GM23338 (cell line): Measurements from ENCODE around the gene NEO1. TPM values are rescaled to one million over a fixed set of nuclear protein-coding genes. Genes with fewer than 3 reads are reported as not detected.

ENCODE experiments used
- ATAC-seq: fragments of 200-7000 bp; cut with Tn5 transposase; 3 replicates; pipeline ENCODE4 v1.9.1; 2020
- DNase-seq: peaks from one replicate; pipeline ENCODE4 v3.0.0-alpha.2; 2015; ENCODE audit warnings: low spot score
- H2AFZ ChIP-seq: fragments of 200-600 bp; sonication (generic); 2 replicates; pipeline ENCODE4 v1.8.0; 2016; ENCODE audit warnings: antibody characterized with exemption, mild to moderate bottlenecking, moderate library complexity
- H3F3A ChIP-seq: fragments of 200-600 bp; sonication (generic); replicated peaks from 2 replicates; pipeline ENCODE4 v1.8.0; 2017; ENCODE audit warnings: antibody characterized with exemption, mixed run types, low read depth
- H3K27ac ChIP-seq: fragments of 200-600 bp; sonication (generic); 2 replicates; pipeline ENCODE4 v1.6.1; 2016; ENCODE audit warnings: low read depth
- H3K27me3 ChIP-seq: fragments of 200-600 bp; sonication (generic); 2 replicates; pipeline ENCODE4 v1.8.0; 2016; ENCODE audit warnings: mild to moderate bottlenecking, mixed run types, moderate library complexity; ENCODE audit not compliant: insufficient read depth
- H3K36me3 ChIP-seq: fragments of 200-600 bp; sonication (generic); 2 replicates; pipeline ENCODE4 v1.8.0; 2016; ENCODE audit warnings: mild to moderate bottlenecking; ENCODE audit not compliant: insufficient read depth
- H3K4me1 ChIP-seq: fragments of 200-600 bp; sonication (generic); 2 replicates; pipeline ENCODE4 v1.8.0; 2016; ENCODE audit warnings: mild to moderate bottlenecking, moderate library complexity; ENCODE audit not compliant: insufficient read depth
- H3K4me2 ChIP-seq: fragments of 200-600 bp; sonication (generic); 2 replicates; pipeline ENCODE4 v1.7.1; 2017; ENCODE audit warnings: mixed run types
- H3K4me3 ChIP-seq: fragments of 200-600 bp; sonication (generic); 2 replicates; pipeline ENCODE4 v1.6.1; 2016; ENCODE audit warnings: mixed run types
- H3K79me2 ChIP-seq: fragments of 200-600 bp; sonication (generic); replicated peaks from 2 replicates; pipeline ENCODE4 v1.8.0; 2017; ENCODE audit warnings: mild to moderate bottlenecking; ENCODE audit not compliant: insufficient read depth
- H3K9me2 ChIP-seq: fragments of 200-600 bp; sonication (generic); 2 replicates; pipeline ENCODE4 v1.8.0; 2017; ENCODE audit not compliant: insufficient read depth
- H4K20me1 ChIP-seq: fragments of 200-600 bp; sonication (generic); replicated peaks from 2 replicates; pipeline ENCODE4 v1.8.0; 2017; ENCODE audit warnings: mild to moderate bottlenecking; ENCODE audit not compliant: insufficient read depth
- H3K27ac Mint-ChIP-seq: 2 replicates; pipeline ENCODE4 v1.8.0; 2020; ENCODE audit warnings: inconsistent platforms, mild to moderate bottlenecking, moderate library complexity, mixed read lengths
- H3K27me3 Mint-ChIP-seq: 3 replicates; pipeline ENCODE4 v1.8.0; 2022; ENCODE audit warnings: low read depth, mild to moderate bottlenecking, moderate library complexity, mixed read lengths, inconsistent platforms; ENCODE audit not compliant: insufficient read depth, poor library complexity
- H3K36me3 Mint-ChIP-seq: 3 replicates; pipeline ENCODE4 v1.8.0; 2021; ENCODE audit warnings: low read depth, mild to moderate bottlenecking, inconsistent platforms, moderate library complexity, mixed read lengths
- H3K4me1 Mint-ChIP-seq: 3 replicates; pipeline ENCODE4 v1.8.0; 2020; ENCODE audit warnings: mild to moderate bottlenecking, inconsistent platforms, mixed read lengths
- H3K4me3 Mint-ChIP-seq: 3 replicates; pipeline ENCODE4 v1.8.0; 2021; ENCODE audit warnings: moderate library complexity, mild to moderate bottlenecking, inconsistent platforms, mixed read lengths
- H3K9me3 Mint-ChIP-seq: 3 replicates; pipeline ENCODE4 v1.8.0; 2020; ENCODE audit warnings: moderate library complexity, mild to moderate bottlenecking, inconsistent platforms, mixed read lengths
- CREB1 ChIP-seq: fragments of 250-450 bp; sonication (Bioruptor Pico); IDR thresholded peaks from 2 replicates; pipeline ENCODE4 v1.5.0; 2020; ENCODE audit warnings: low read depth, mild to moderate bottlenecking, moderate library complexity
- EZH2 ChIP-seq: fragments of 200-600 bp; sonication (generic); IDR thresholded peaks from one replicate; pipeline ENCODE4 v1.8.0; 2017; ENCODE audit warnings: antibody characterized with exemption, mild to moderate bottlenecking, low read depth; ENCODE audit not compliant: unreplicated experiment
- EZH2phosphoT487 ChIP-seq: fragments of 200-600 bp; sonication (generic); IDR thresholded peaks from one replicate; pipeline ENCODE4 v1.8.1; 2018; ENCODE audit warnings: antibody characterized with exemption; ENCODE audit not compliant: unreplicated experiment
- JUNB ChIP-seq: IDR thresholded peaks from one replicate; pipeline ENCODE4 v1.6.1; 2016; ENCODE audit warnings: antibody characterized with exemption; ENCODE audit not compliant: unreplicated experiment
- NANOG ChIP-seq: IDR thresholded peaks from 2 replicates; pipeline ENCODE4 v1.6.1; 2016; ENCODE audit warnings: antibody characterized with exemption, borderline replicate concordance
- POLR2AphosphoS5 ChIP-seq: IDR thresholded peaks from 2 replicates; pipeline ENCODE4 v1.6.1; 2016; ENCODE audit warnings: antibody characterized with exemption, low read depth
- REST ChIP-seq: IDR thresholded peaks from one replicate; pipeline ENCODE4 v1.6.1; 2018; ENCODE audit warnings: antibody characterized with exemption; ENCODE audit not compliant: unreplicated experiment
- STAT1 ChIP-seq: IDR thresholded peaks from one replicate; pipeline ENCODE4 v1.6.1; 2016; ENCODE audit warnings: antibody characterized with exemption; ENCODE audit not compliant: unreplicated experiment
- ZNF114 ChIP-seq: fragments of 250-450 bp; sonication (Bioruptor Pico); IDR thresholded peaks from 2 replicates; pipeline ENCODE4 v1.5.0; 2020; ENCODE audit warnings: mild to moderate bottlenecking, moderate library complexity
- ZNF331 ChIP-seq: fragments of 250-450 bp; sonication (Bioruptor Pico); IDR thresholded peaks from 2 replicates; pipeline ENCODE4 v1.5.0; 2020; ENCODE audit warnings: low read depth, mild to moderate bottlenecking, moderate library complexity
- polyA plus RNA-seq: library from polyadenylated mRNA; unstranded; fragments of >200 nt; fragmentation: Nextera tagmentation; extraction: Ambion mirVana; gene quantifications from 2 replicates; pipeline ENCODE4 v1.2.1, GENCODE V29; 2016
- total RNA-seq: library from RNA; depleted of rRNA; stranded (reverse); fragments of >200 nt; shearing (Covaris generic); gene quantifications from 2 replicates; pipeline ENCODE4 v1.2.3, GENCODE V29; 2014
- TF ChIP-seq, protein P1 (sequence below): fragments of 250-450 bp; sonication (Bioruptor Pico); IDR thresholded peaks from 2 replicates; pipeline ENCODE4 v1.5.0; 2020; ENCODE audit warnings: mild to moderate bottlenecking, moderate library complexity
- TF ChIP-seq, protein P2 (sequence below): IDR thresholded peaks from 2 replicates; pipeline ENCODE4 v1.6.1; 2016; ENCODE audit warnings: antibody characterized with exemption
- TF ChIP-seq, protein P3 (sequence below), 2 experiments: fragments of 200-600 bp in 1 of 2; sonication (generic) in 1 of 2; conservative IDR thresholded peaks; 2 replicates each; pipeline versions ENCODE4 v1.5.1 to v1.6.1; 2016 to 2017; ENCODE audit warnings: antibody characterized with exemption in 2 of 2, low read depth in 2 of 2, mild to moderate bottlenecking in 2 of 2, moderate library complexity in 1 of 2

NEO1 gene
- total and polyA plus RNA-seq, 2 experiments from 2014 or later = 8.4 to 45.8 TPM

DNA sequence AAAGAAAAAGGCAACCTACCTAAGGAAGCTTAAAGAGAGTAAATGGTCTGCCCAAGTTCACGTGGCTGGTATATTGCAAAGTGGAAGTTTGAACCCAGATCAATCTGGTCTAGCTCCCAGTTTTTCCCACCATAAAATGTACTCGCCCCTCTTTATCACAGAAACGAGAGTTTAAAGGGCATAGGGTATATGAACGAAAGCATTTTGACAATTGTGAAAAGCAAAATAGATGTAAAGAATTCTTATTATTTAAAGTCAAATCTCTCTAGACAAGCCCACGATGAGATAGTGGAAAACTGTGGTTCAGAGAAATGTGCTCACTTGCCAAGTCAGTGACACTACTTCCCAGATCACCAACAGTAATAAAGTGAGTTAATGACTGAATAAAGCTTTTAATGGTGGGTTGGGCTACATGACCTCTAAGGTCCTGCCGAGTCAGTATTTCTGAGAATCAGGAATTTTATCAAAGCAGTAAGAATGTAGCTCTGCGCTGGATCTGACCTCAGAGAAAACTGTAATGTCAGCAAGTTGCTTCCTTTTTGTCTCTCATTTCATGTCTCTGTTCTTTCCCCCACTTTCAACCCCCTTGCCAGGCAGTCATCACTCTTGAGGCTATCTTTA, 23.3 kb upstream of the NEO1 start:
- peaks cover 15% of the 10 kb centered on the region; the same call in 2 of the 3 replicates for H3K4me1 Mint-ChIP-seq

More for the DNA sequence above, 23.3 kb upstream of the NEO1 start:
- Mint-ChIP-seq H3K36me3 (no peaks in the 10 kb centered on the region), H3K27ac (no peak overlapping the region), H3K4me3 (no peak overlapping the region), H3K9me3 (no peaks in the 10 kb centered on the region), H3K27me3 (peaks cover 2% of the 10 kb centered on the region)
- TF ChIP-seq CREB1 (no peak), STAT1 (no peak), EZH2phosphoT487 (no peak), JUNB (no peak), POLR2AphosphoS5 (no peak), REST (no peak), EZH2 (no peak), ZNF114 (CRISPR knock-in tag) (no peak), NANOG (no peak), ZNF331 (CRISPR knock-in tag) (no peak)
- TF ChIP-seq, protein P1, sequence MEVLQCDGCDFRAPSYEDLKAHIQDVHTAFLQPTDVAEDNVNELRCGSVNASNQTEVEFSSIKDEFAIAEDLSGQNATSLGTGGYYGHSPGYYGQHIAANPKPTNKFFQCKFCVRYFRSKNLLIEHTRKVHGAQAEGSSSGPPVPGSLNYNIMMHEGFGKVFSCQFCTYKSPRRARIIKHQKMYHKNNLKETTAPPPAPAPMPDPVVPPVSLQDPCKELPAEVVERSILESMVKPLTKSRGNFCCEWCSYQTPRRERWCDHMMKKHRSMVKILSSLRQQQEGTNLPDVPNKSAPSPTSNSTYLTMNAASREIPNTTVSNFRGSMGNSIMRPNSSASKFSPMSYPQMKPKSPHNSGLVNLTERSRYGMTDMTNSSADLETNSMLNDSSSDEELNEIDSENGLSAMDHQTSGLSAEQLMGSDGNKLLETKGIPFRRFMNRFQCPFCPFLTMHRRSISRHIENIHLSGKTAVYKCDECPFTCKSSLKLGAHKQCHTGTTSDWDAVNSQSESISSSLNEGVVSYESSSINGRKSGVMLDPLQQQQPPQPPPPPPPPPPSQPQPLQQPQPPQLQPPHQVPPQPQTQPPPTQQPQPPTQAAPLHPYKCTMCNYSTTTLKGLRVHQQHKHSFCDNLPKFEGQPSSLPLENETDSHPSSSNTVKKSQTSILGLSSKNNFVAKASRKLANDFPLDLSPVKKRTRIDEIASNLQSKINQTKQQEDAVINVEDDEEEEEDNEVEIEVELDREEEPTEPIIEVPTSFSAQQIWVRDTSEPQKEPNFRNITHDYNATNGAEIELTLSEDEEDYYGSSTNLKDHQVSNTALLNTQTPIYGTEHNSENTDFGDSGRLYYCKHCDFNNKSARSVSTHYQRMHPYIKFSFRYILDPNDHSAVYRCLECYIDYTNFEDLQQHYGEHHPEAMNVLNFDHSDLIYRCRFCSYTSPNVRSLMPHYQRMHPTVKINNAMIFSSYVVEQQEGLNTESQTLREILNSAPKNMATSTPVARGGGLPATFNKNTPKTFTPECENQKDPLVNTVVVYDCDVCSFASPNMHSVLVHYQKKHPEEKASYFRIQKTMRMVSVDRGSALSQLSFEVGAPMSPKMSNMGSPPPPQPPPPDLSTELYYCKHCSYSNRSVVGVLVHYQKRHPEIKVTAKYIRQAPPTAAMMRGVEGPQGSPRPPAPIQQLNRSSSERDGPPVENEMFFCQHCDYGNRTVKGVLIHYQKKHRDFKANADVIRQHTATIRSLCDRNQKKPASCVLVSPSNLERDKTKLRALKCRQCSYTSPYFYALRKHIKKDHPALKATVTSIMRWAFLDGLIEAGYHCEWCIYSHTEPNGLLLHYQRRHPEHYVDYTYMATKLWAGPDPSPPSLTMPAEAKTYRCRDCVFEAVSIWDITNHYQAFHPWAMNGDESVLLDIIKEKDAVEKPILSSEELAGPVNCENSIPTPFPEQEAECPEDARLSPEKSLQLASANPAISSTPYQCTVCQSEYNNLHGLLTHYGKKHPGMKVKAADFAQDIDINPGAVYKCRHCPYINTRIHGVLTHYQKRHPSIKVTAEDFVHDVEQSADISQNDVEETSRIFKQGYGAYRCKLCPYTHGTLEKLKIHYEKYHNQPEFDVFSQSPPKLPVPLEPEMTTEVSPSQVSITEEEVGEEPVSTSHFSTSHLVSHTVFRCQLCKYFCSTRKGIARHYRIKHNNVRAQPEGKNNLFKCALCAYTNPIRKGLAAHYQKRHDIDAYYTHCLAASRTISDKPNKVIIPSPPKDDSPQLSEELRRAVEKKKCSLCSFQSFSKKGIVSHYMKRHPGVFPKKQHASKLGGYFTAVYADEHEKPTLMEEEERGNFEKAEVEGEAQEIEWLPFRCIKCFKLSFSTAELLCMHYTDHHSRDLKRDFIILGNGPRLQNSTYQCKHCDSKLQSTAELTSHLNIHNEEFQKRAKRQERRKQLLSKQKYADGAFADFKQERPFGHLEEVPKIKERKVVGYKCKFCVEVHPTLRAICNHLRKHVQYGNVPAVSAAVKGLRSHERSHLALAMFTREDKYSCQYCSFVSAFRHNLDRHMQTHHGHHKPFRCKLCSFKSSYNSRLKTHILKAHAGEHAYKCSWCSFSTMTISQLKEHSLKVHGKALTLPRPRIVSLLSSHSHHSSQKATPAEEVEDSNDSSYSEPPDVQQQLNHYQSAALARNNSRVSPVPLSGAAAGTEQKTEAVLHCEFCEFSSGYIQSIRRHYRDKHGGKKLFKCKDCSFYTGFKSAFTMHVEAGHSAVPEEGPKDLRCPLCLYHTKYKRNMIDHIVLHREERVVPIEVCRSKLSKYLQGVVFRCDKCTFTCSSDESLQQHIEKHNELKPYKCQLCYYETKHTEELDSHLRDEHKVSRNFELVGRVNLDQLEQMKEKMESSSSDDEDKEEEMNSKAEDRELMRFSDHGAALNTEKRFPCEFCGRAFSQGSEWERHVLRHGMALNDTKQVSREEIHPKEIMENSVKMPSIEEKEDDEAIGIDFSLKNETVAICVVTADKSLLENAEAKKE = no peak
- TF ChIP-seq, protein P2, sequence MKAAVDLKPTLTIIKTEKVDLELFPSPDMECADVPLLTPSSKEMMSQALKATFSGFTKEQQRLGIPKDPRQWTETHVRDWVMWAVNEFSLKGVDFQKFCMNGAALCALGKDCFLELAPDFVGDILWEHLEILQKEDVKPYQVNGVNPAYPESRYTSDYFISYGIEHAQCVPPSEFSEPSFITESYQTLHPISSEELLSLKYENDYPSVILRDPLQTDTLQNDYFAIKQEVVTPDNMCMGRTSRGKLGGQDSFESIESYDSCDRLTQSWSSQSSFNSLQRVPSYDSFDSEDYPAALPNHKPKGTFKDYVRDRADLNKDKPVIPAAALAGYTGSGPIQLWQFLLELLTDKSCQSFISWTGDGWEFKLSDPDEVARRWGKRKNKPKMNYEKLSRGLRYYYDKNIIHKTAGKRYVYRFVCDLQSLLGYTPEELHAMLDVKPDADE = no peak
- TF ChIP-seq, protein P3, sequence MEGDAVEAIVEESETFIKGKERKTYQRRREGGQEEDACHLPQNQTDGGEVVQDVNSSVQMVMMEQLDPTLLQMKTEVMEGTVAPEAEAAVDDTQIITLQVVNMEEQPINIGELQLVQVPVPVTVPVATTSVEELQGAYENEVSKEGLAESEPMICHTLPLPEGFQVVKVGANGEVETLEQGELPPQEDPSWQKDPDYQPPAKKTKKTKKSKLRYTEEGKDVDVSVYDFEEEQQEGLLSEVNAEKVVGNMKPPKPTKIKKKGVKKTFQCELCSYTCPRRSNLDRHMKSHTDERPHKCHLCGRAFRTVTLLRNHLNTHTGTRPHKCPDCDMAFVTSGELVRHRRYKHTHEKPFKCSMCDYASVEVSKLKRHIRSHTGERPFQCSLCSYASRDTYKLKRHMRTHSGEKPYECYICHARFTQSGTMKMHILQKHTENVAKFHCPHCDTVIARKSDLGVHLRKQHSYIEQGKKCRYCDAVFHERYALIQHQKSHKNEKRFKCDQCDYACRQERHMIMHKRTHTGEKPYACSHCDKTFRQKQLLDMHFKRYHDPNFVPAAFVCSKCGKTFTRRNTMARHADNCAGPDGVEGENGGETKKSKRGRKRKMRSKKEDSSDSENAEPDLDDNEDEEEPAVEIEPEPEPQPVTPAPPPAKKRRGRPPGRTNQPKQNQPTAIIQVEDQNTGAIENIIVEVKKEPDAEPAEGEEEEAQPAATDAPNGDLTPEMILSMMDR (conservative IDR thresholded peaks at IDR 0.05; ENCODE audit: low read depth in 2 of 2) = no peak
- H3K36me3 ChIP-seq = no peaks in the 10 kb centered on the region
- H3K27ac ChIP-seq = no peak overlapping the region
- no peak overlapping the region for H3K4me3 ChIP-seq
- peak overlapping the region; percentile 83; the same call in 1 of the 2 replicates for H2AFZ ChIP-seq
- ATAC-seq = no peak
- H3K4me2 ChIP-seq = no peak overlapping the region
- H3K4me1 ChIP-seq = peaks cover 15% of the 10 kb centered on the region
- no peaks in the 10 kb centered on the region for H3K27me3 ChIP-seq
- no peaks in the 10 kb centered on the region for H3K79me2 ChIP-seq
- peaks cover 5% of the 10 kb centered on the region; the same call in 1 of the 2 replicates for H3K9me2 ChIP-seq
- DNase-seq = no peak
- no peaks in the 10 kb centered on the region for H4K20me1 ChIP-seq
- no peaks in the 10 kb centered on the region for H3F3A ChIP-seq
